Measurements from ENCODE around the gene TUBA4A. TPM values are rescaled to one million over a fixed set of nuclear protein-coding genes. Genes with fewer than 3 reads are reported as not detected.

Gene TUBA4A
- total and polyA plus RNA-seq, 3 donors from 2014 or later = 27.0 to 90.0 (median 47.6) TPM

DNA sequence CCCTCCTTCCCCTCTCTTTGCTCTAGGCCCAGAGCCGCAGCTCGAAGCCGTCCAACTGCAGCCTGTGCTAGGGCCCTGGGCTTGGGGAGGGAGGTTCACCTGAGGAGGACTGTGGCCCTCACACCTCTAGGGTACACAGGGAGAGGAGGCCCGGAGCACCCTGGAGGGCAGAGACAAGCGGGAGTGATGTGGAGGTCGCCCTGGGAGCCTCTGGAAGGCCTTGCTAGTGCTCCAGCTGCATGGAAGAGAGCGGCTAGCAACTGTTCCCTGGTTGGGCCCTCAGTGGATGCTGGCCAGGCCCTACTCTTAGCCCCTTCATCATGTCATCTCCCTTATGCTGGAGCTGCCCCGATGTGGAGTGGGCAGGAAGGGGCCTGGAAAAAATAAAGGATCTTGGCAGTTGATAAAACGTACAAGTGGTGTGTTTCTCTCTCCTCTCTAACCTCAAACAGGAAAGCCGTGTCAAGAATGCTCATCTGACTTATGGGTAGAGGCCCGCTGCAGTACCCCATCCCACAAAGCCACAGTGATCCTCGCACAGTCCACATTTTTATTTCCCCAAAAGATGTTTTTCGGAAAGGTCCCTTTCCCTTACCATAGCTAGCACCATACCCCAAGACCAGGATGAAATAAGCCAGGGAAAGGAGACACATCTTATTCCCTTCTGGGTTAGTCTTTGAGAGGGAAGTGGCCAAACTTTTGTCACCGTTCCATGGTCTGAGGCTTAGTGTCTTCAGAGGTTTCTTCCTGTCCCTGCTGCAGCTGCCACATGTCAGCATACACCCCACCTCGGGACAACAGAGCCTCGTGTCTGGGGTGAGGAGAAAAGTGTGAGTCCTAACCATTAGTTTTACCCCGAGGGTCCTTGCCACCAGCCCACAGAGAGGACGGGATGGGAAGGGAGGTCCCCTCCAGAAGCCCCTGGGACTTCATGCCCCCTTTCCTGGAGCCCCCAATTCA lies 44.2 kb downstream of the TUBA4A start:
- TF ChIP-seq, protein P1, sequence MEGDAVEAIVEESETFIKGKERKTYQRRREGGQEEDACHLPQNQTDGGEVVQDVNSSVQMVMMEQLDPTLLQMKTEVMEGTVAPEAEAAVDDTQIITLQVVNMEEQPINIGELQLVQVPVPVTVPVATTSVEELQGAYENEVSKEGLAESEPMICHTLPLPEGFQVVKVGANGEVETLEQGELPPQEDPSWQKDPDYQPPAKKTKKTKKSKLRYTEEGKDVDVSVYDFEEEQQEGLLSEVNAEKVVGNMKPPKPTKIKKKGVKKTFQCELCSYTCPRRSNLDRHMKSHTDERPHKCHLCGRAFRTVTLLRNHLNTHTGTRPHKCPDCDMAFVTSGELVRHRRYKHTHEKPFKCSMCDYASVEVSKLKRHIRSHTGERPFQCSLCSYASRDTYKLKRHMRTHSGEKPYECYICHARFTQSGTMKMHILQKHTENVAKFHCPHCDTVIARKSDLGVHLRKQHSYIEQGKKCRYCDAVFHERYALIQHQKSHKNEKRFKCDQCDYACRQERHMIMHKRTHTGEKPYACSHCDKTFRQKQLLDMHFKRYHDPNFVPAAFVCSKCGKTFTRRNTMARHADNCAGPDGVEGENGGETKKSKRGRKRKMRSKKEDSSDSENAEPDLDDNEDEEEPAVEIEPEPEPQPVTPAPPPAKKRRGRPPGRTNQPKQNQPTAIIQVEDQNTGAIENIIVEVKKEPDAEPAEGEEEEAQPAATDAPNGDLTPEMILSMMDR (IDR thresholded peaks at IDR 0.05) = no peak
- no peak for TF ChIP-seq POLR2A (IDR thresholded peaks at IDR 0.05)
- DNase-seq = peak; percentile 10
- H3K4me3 ChIP-seq = no peak overlapping the region
- intact Hi-C loops (cut with DNase I; ENCODE audit: low total_unique reads) = no loop called here
- no peaks in the 10 kb centered on the region for H3K27me3 ChIP-seq
- H3K4me1 ChIP-seq = peaks cover 18% of the 10 kb centered on the region
- H3K9me3 ChIP-seq = no peaks in the 10 kb centered on the region
- H3K36me3 ChIP-seq (ENCODE audit: low read depth, missing control alignments) = no peaks in the 10 kb centered on the region
- no peak overlapping the region for H3K27ac ChIP-seq
- WGBS, 2 donors = 83 to 89% methylated on average over 15 to 18 of the region's 18 CpGs

DNA sequence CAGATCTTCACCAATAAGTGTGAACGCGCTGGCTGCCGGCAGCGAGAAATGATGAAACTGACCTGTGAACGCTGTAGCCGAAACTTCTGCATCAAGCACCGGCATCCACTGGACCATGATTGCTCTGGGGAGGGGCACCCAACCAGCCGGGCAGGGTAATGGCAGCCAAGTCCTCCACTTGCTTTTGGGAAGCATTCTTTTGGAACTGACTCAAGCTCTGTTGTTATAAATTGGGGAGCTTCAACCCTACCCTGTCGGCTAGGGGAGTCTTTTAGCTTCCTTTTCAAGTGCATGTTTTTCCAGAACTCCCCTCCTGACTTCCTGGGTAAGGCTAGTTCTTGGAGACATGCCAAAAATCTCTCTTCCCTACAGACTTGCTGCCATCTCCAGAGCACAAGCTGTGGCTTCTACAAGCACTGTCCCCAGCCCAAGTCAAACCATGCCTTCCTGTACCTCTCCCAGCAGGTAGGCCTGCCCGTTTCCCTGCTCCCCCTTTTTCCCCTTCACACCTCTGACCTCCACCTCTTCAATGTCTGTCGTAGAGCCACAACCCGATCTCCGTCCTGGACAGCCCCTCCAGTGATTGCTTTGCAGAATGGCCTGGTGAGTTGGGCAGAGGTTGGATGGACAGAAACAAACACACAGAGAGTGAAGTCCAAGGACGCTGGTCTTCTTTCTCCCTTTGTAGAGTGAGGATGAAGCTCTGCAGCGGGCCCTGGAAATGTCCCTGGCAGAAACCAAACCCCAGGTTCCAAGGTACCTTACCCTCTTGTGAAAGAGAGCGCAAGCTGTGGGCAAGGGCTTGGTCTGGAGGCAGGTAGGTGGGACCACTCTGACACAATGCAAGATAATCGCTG lies 45.6 kb downstream of the TUBA4A start:
- Histone ChIP-seq H3K36me3 (ENCODE audit: low read depth, missing control alignments) (no peaks in the 10 kb centered on the region), H3K4me3 (no peak overlapping the region), H3K9me3 (no peaks in the 10 kb centered on the region), H3K4me1 (peaks cover 18% of the 10 kb centered on the region), H3K27ac (peak overlapping the region; percentile 97), H3K27me3 (no peaks in the 10 kb centered on the region)
- 51 to 62% methylated on average over 17 of the region's 17 CpGs for WGBS, 2 donors
- no peak for TF ChIP-seq POLR2A (IDR thresholded peaks at IDR 0.05)
- TF ChIP-seq, protein P1 (IDR thresholded peaks at IDR 0.05) = no peak
- intact Hi-C loops (cut with DNase I; ENCODE audit: low total_unique reads) = no loop called here
- DNase-seq = no peak

DNA sequence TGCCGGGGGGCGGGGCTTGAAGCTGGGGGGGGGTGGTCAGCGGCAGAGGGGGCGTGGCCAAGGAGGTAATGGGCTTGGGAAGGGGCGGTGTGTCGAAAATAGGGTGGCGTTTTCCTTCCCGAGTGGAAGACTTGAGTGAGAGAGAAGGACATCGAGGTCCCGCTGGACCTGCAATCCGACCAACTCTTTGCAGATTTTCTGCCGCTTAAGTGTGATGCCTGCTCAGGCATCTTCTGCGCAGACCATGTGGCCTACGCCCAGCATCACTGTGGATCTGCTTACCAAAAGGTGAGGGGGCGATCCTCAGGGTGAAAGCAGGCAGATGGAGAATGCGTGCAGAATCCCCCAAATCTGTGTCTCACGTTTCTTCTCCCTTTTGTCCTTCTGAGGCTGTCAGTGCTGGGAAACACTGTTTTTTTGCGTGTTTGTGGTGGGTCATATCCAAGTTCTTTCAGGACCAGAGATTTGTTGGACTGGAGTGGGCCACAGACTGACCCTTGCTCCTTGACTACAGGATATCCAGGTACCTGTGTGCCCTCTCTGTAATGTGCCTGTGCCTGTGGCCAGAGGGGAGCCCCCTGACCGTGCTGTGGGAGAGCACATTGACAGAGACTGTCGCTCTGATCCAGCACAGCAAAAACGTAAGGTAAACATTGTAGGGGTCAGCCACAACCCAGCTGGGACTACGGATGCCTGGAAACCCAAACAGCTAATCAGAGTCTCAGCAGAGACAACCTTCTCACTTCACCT lies 46.4 kb downstream of the TUBA4A start:
- TF ChIP-seq POLR2A (IDR thresholded peaks at IDR 0.05) = no peak
- TF ChIP-seq, protein P1 (IDR thresholded peaks at IDR 0.05) = no peak
- 5 to 10% methylated on average over 19 to 22 of the region's 22 CpGs for WGBS, 2 donors

DNA sequence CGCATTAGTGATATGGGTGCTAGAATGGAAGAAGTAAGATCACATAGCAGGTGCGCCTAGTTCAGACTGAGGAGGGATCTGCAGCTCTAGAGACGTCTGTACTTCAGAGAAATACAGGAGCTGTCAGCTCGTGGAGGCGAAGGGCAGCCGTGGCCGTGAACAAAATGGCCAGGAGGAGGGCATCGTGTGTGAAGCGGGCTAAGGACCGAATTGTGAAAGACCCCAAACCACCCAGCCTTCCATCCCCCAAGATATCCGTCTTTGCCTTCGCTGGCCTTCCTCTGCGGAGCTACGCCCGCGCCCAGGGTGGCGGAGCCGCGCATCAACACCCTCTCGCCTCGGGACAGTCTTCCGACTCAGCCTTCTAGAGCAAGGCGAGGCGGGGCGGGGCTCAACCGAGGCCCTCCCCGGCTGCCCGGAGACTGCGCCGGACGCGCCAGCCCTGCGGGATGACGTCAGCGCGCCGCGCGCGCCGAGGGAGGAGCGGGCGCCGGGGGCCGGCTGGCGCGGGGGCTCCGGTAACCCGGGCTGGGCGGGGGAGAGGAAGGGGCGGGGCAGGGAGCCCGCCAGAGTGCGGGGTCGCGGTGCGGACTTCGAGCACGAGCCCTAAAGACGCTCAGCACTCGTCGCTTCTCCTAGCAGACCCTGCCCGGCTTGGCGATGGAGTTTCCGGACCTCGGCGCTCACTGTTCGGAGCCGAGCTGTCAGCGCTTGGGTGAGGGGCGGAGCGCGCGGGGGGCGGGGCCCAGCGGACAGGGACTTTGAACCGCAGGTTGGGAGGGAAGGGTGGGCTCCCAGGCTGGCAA lies 47.2 kb downstream of the TUBA4A start, which contains the start of gene ZFAND2B:
Gene ZFAND2B, plus strand, starts transcription at position 455 of the 806 bp plus-strand sequence. Its CDS starts 206 bp downstream, at position 661.
- Histone ChIP-seq H3K4me3 (peak within 1 kb of the TSS; percentile 69 to 80), H3K36me3 (ENCODE audit: low read depth, missing control alignments) (no peaks in the 10 kb centered on the region), H3K4me1 (peaks cover 18% of the 10 kb centered on the region), H3K9me3 (no peaks in the 10 kb centered on the region), H3K27me3 (no peaks in the 10 kb centered on the region), H3K27ac (peak within 1 kb of the TSS; percentile 97)
- WGBS, 2 donors = 0% methylated on average over 5 to 39 of the region's 76 CpGs
- DNase-seq = peak; percentile 97
- intact Hi-C loops (cut with DNase I; ENCODE audit: low total_unique reads) = no loop called here
- TF ChIP-seq, protein P1 (IDR thresholded peaks at IDR 0.05) = peak in 2 of 3 experiments; percentile 31 to 34
- TF ChIP-seq POLR2A (IDR thresholded peaks at IDR 0.05) = peak; percentile 99

More for the DNA sequence above, 46.4 kb downstream of the TUBA4A start:
- DNase-seq = no peak
- Histone ChIP-seq H3K27me3 (no peaks in the 10 kb centered on the region), H3K4me1 (peaks cover 18% of the 10 kb centered on the region), H3K9me3 (no peaks in the 10 kb centered on the region), H3K36me3 (ENCODE audit: low read depth, missing control alignments) (no peaks in the 10 kb centered on the region), H3K27ac (peak overlapping the region; percentile 97), H3K4me3 (peak overlapping the region; percentile 69 to 80)
- intact Hi-C loops (cut with DNase I; ENCODE audit: low total_unique reads) = no loop called here

All from testis (tissue), 3 donors.